Stimulated activated CD8-positive, alpha-beta memory T cell treated with anti-CD3 and anti-CD28 coated beads, Interleukin-7, amount 100 ng/mL, for 4 hours (primary cell): Measurements from ENCODE around the gene HMX1.

Source experiments
- DNase-seq, 2 donors: peaks; one replicate each; pipeline ENCODE4 v3.0.0-alpha.2; 2020; ENCODE audit warnings: low read depth in 2 of 2

The HMX1 gene

DNA sequence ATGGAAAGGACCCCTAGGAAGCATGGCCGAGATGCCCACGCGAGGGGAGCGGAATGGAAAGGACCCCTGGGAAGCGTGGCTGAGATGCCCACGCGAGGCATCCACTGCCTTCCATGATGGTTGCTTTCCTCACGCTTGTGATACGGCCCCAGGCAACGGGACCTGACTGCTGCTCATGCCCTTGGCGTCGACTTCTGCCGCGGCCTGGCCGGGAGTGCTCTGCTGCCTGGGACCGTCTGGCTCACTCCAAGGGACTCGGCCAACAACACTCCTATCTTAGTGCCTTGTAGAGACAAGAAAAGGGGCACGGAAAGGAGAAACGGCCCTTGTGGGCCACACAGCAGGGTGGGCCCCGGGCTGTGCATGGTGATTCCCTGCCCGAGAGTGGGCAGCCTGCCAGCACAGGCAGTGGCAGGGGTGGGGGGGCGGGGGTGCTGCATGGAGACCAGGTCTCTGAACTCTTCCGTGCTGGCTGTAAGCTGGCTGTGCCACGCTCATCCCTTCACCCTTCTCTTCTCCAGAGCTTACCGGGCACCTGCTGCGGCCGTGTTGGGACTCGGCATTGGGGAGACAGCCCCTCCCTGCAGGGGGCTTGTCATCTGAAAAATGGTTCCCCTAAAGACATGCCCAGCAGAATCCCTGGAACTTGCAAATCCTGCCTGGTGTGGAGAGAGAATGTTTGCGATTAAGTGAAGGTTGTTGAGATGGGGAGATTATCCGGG, 38.6 kb upstream of the HMX1 start:
- no peak for DNase-seq

DNA sequence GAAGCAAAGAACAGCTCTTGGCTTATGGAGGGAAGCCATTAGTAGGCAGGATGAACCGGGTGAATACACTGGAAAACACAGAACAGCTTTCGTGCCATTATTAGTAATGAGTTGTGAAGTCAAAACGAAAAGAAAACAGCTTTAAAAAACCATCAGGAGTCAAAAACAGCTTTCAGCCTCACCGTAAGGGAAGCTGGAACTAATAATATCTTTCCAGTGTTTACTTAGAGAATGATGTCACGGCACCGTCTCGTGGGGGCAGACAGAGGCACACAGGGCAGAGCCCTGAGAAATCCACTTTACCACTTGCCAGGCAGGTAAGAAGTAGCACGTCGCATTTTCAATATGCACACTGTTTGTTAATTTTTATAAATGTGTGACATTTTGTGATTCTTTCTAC, 37.9 kb upstream of the HMX1 start:
- no peak for DNase-seq

DNA sequence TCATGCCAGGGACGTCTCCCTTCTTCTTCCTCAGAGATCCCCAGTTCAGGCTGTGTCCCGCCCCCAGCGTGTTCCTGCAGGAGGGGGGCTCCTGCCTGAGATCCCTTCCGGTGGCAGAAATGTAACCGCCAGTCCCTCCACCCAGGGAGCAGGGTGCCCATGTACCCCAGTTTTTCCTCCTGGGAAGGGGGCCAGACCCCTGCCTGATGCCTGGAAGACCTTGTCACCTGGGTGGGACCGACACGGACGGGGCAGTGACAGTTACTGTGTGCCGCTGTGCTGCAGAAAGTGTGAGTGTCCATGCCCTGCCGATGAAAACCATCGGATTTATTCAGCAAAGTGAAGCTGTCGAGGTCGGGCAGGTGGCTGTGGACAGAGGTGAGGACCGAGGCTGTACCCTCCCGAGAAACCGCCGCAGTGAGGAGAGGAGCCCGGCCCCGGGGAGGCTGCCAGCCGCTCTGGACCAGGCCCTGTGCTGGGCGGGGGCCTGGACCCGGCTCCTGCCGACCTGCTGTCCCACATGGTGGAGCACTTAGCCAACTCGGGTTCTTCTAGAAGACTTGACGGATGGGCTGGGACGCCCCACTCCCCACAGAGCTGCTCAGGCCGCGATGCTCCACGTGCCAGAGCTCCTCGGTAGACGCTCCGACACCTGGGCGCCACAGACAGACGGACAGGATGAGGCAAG, 36.7 kb upstream of the HMX1 start:
- no peak for DNase-seq

DNA sequence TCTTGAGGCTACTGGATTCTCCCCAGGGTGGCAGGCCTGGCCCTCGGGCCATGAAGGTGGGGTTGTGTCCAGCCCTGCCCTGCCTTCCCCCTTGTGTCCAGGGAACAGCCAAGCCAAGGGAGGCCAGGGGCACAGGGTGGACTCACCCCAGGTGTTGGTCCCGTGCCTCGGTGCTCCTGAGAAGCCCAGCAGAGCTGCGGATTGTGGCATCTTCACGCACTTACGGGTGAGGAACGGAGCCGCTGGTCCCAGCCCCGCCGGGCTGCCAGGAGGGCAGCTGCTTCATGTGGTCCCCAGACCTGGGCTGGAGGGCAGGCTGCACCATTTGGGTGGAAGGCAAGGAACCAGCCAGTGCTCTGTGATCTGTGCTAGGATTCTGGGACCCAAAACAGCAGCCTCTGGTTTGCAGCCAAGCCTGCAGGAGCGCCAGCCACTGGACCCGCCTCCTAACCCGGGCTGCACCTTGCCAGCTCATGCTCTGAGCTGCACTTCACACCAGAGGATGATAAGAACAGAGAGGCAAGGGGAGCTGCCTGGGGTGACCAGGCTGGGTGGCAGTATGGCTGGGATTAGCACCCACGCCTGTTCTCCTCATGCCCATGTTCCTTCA, 36.1 kb upstream of the HMX1 start:
- no peak for DNase-seq

DNA sequence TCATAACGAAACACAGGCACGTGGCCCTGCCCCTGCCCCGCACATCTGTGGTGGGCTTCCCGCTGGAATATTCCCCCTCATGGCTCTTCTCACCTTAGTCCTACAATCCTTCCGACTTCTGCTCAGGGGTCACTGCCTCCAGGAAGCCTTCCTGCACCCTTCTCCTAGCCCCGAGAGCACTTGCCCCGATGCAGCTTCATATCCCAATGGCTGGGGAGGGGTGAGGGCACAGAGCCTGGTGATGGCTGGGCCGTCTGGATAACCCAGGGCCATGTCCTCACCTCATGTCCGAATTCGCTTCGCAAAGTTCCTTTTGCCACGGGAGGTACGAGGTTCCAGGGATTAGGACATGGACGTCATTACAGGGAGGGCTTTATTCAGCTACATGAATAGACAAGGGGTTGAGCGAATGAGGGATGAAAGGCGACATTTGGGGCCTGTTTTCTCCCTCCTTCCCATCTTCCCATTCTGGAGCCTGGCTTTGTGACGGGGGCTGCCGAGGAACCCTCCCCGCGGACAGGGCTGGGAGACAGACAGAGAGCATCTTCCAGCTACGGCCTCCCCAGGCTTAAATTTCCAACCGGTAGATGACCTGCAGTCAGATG, 35.5 kb upstream of the HMX1 start:
- DNase-seq: no peak

DNA sequence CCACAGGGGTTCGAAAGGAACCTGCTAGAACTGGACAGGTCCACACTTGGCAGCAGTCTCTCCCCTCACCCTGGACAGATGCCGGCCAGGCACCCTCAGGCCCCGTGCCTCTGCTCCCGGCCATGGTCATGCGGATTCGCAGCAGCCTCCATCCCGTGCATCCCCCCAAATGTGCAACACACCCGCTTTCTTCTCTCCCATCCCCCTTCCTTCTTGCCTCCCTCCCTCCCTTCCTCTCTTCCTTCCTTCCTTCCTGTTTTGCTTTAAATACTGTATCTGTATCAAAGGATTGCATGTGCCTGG, 35.0 kb upstream of the HMX1 start:
- no peak for DNase-seq

DNA sequence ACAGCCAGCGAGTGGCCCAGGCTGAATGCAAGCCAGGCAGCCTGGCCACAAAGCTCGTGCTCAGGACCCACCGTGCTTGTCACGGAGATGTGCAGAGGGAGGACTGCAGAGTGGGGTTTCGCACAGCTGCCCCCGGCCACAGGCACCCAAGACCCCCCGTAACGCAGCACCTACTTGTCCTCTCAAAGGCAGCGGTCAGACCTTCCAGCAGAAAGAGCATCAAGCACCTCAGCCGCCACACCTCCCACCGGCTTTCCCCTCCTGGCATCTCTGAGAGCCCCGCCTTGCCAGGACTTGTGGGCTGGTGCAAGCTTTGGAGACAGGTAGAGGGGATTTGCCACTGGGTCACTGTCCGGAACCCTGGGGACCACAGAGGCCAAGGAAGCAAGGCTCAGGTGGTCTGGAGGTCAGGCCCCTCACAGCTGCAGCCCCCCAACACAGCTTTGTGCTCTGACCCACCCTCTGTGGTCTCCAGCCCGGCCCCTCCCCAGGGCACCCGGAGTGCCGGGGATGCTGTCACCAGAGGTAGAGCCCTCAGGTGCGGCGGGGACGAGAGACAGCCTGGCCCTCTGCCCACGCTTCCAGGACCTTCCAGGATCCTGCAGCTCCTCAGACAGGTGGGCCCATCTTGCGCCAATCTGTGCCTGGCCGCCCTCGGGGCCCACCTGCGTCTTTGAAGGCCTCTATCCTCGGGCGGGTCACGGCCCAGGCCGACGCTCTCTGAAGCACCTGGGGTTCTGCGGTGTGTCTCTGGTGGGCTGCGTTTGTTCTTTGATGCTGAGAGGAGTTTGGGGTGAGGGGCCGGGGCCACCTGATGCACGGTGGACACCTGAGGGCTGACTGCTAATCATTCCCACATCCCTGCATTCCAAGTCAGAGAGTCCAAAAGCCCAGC, 34.4 kb upstream of the HMX1 start:
- DNase-seq: no peak

DNA sequence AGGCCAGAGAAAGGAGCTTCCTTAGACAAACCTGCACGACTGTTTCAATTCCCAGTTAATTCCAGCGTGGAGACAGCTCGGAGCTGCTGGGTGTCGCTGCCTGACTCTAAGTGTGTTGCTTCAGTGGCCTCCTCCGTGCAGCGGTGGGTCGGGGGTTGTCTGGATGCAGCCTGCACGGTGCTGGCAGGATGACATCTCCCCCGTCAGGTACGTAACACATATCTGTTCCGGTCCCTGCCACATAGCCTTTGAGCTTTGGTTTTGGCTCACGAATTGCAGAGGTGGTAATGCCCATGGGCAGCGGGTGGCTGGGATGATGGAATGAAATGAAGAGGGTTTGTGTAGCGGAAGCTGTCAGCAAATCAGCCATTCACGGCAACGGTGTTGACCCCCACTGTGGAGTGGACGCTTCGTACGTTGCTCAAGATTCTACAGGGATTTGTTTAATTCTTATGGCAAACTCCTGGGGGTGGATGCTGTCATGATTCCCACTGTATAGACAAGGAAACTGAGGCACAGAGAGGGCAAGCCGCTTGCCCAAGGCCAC, 33.7 kb upstream of the HMX1 start:
- DNase-seq: no peak

DNA sequence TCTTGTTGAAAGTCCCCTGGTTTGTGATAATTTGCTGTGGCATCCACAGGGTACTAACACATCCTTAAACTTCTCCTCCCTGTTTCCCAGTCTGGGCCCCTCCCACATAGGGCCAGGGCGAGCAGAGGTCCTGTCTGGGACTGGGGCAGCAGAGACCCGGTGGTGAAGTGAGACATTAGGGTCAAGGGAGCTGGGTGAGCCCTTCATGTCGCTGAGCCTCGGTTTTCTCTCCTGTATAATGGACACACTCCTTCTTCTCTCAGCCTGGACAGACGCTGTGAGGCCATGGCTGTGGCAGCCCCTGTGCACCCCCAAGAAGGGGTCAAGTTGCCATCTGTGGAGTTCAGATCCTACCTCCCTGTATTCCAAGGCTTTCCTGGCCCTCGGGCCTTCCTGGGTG, 33.0 kb upstream of the HMX1 start:
- DNase-seq: no peak

DNA sequence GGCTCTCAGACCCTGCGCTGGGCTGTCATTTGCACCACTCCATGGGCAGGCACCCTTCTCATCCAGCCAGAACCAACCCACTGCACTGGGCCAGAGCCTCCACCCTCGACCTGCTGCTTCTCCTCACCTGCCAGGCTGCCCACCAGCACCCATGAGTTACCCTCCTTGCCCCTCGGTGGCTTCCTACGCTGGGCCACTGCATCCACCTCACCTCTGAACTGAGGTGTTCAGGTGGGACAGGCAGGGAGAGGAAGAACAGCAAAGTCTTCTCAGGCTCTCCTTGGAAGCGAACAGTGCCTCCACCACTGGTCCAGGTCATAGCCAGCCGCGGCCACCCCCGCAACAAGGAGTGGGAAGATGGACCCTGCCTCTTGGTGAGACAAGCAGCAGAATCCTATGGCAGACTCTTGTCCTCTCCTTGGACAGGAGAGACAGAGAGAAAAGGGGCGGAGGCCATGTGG, 32.4 kb upstream of the HMX1 start:
- DNase-seq: no peak

DNA sequence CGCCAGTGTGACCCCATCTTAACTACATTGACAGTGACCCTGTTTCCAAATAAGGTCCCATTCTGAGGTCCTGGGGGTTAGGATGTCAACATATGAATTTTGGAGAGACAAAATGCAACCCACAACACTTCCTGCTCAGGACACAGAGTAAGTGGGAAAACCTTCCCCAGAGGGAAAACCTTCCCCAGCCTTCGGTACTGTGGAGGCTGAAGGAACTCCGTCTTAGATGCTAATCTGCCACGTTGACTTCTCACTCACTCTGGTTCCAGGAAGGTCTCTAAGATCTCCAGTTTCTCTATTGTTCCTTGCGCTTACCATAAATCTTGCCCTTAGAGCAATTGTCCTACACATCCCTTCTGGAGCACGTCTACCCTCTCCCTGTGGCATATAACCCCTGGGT, 29.7 kb upstream of the HMX1 start:
- DNase-seq: no peak

DNA sequence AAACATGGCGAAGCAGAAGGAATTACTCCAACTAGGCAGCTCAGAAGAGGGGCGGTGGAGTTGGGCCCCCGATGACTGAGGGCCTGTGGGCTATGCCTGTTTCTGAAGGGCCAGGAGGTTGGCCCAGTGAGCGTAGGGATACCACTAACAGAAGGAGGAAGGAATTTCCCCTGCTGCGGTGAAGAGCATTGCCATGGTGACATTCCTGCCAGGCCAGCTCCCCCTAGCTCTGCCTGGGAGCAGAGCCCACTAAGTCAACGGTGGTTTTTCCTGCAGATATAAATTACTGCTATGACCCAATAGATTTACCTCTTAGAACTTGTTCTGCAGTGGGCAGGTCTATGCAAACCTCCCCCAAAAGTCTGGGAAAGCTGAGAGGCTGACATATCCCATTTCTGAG, 28.9 kb upstream of the HMX1 start:
- DNase-seq: no peak

DNA sequence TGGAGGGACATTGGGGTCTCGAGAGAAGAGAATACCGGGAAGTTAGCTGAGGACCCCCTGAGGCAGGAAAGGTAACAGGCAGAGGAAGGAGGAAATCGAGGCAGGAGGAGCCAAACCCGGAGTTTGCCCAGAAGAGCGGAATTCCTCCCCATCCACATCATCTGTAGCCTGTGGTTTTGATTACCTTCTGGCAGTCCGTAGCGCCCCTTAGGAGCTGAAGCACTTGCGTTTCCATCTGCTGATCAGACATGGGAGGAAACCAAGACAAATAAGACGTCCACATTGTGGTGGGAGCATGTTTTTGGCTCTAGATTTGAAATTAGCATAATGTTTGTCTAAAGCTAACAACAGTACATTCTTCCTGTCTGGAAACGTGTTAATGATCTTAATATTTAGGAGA, 26.8 kb upstream of the HMX1 start:
- DNase-seq: no peak

DNA sequence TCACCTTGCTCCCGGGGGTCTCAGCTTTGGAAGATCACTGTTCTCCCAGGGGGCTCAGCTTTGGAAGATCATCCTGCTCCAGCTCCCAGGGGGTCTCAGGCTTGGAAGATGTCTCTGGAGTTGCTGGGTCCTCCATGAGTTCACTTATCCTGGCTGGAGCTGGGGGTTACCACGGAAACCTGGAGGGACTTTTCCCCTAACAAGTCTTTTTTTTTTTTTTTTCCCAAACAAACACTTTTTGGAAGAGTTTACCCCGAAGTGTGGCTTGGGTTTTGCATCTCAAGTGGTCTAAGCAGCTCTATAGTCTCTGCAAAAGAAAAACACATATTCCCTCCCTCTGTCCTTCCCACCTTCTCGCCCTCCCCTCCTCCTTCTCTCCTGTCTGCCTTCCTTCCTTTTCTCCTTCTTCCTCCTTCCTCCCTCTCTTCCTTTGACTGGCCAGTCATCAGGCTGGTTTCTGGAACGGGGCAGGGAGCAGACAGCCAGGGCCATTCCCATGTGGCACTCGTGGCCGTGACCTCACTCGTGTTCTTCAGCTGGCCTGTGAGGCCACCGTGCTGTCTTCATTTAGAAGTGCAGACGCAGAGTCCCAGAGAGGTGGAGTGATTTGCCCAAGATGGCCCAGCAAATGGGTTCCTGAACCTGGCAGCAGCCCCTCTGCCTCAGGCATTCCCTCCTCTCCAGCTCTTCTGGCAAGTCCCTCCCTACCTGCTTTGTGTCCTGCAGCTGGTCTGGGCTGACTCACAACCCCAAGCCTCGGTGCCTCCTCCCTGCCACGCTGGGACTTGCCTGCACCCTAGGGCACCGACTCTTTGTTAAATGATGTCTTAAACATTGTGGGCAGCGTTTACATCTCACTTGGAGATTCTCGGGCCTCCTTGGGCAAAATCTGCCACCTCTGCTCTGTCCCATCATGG, 25.9 kb upstream of the HMX1 start:
- DNase-seq: no peak

DNA sequence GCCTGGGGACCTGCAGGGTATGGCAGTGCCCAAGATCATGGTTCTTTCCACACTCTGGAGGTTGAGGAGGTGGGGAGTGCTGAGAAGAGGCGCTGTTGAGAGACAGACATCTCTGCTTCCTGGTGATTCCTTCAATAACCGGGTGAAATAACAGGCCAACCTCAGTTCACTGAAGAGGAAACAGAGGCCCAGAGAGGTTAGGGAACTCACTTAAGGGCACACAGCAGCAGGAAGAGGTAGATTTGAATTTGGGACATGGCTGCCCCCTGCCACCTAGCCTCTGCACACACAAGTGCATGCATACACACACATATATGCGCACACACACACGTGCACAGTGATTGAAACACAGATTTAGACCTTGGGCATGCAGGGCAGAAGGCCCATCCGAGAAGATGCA, 24.9 kb upstream of the HMX1 start:
- no peak for DNase-seq

DNA sequence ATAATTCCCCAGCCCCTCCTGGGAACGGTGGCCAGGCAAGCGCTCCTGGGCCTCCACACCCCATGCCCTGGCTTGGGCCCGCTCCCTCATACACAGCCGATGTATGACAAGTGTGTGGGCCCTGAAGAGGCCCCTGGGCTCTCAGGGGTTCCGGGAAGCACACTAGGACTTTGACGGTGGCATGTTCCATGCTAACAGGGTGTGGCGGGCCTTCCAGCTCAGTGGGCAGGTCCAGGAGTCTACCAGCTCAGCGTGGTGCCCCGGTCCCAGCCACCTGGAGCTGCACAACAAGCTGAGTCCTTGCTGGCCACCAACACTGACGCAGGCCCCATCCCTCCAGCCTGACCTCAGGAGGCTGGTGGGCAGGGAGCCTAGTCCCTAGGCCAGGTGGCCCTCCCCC, 24.4 kb upstream of the HMX1 start:
- DNase-seq: no peak

DNA sequence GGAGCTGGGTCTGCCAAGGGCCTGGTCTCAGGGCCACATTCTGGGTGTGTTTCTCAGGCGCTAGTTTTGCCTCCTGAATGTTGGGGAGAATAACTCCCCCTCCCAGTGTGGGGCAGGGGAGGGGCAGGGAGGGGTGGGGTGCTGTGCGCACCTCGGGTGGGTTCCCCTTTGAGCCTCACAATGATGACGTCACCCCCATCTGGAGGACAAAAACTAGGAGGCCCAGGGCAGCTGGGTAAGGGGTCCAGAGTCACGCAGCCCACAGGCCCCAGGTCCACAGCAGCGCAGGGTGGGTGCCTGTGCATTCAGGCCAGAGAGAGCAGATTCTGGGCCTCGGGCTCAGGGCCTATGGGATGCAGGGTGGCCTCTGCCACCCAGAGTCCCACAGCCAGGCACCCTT, 23.7 kb upstream of the HMX1 start:
- DNase-seq: no peak

DNA sequence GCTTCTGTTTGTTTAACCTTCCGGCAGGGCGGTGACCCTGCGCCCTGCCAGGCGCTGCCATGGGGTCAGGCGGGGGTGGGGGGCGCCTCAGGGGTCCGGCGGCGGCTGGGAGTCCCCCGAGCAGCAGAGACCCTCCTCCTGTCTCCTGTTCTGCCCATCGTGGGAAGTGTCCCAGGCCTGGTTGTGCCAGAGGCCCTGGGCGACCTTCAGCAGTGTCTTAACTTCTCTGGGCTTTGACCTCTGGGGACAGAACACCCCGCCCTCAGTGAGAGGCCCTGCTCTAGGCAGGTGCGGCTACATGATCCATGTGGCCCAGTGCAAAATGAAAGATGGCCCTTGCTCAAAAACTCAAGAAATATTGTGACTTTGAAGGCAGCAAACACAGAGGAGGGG, 22.8 kb upstream of the HMX1 start:
- DNase-seq: no peak

DNA sequence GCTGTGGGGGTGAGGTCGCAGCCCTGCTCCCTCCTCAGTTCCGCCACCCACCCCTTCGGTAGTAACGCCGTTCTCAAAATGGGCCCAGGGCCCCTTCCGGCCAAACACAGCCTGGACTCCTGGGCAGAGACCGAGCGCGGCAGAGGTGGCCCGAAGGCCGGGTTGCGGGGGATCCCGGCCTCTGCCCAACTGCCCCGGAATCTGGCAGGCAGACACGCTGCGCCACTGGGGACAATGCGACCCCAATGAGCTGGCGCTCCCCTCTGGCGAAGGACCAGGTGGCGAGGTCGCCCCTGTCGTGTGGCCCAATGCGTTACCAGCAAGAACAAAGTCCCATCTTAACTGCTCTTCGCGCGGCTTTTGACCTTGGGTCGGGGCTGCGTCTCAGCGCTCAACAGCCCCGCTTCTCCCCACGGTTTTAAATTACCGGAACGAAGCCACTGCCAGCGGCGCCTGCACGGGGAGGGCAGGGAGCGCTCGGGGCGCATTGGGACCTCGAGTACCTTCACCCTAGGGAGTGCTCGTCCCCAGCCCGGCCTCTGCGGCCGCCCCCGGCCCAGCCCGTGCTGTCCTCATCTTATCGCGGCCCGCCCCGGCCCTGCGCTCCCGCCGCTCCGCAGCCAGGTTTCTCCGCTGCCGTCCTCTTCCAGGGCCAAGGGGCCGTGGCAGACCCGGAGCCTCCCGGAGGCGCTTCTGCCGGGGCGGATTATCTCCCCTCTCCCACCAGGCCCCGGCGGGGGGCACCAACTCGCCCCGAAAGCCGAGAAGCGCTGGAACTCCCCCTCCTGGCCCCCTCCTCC, 22.2 kb upstream of the HMX1 start:
- DNase-seq: no peak

DNA sequence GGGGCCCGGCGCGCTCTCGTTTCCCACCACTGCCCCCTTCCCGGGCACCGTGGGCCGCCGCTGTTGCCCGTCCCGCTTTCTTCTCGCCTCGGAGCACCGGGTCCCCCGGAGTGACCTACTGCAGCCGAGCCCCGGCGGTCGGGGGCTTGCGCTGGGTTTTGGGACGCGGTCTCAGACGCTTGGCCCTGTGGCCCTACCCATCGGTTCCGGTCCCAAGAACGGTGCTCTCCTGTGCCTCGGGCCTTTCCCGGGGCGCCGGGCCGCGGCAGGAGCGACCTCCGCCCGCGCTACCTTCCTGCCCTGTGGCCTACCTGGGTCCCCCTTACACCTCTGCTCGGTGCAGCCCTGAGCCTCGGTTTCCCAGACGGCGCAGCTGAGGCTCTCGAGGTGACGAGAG, 21.6 kb upstream of the HMX1 start:
- no peak for DNase-seq
